B cell (primary cell): ENCODE data around the gene ATP11A. TPM values are rescaled to one million over a fixed set of nuclear protein-coding genes. Genes with fewer than 3 reads are reported as not detected.

Experiments used
- ATAC-seq: fragments of 200-7000 bp; cut with Tn5 transposase; one replicate; pipeline ENCODE4 v1.10.0; 2021; ENCODE audit warnings: low read depth, mild to moderate bottlenecking, moderate number of reproducible peaks, moderate library complexity
- CTCF ChIA-PET: fragments of 350-600 bp; sonication (Branson Sonifier 250); formaldehyde crosslinking; loops from one replicate; lab custom pipeline; 2021; ENCODE audit warnings: antibody characterized with exemption, inconsistent platforms; lab: Charles Lee
- POLR2A ChIA-PET: fragments of 350-600 bp; sonication (Branson Sonifier 250); formaldehyde crosslinking; loops from one replicate; lab custom pipeline; 2021; ENCODE audit warnings: antibody characterized with exemption; lab: Charles Lee
- DNase-seq: peaks from one replicate; pipeline ENCODE4 v3.0.0; 2013
- H2AFZ ChIP-seq: 2 replicates; pipeline ENCODE4 v1.6.1; 2012; ENCODE audit warnings: mild to moderate bottlenecking, low read depth, low read length; ENCODE audit not compliant: insufficient read depth, poor library complexity, severe bottlenecking
- H3K27ac ChIP-seq, 2 donors: 1 replicate in 1 of 2; 2 replicates in 1 of 2; pipeline ENCODE4 v1.5.1; 2012 to 2013; ENCODE audit warnings: low read length in 2 of 2, mild to moderate bottlenecking in 2 of 2, moderate library complexity in 1 of 2
- H3K27me3 ChIP-seq, 4 experiments: fragments of 200-600 bp in 1 of 4; sonication (generic) in 1 of 4; replicated peaks in 1 of 4; 1 replicate in 2 of 4; 2 replicates in 2 of 4; pipeline versions ENCODE4 v1.6.1 to v1.7.0; 2013 to 2016; ENCODE audit warnings: low read length in 3 of 4, mild to moderate bottlenecking in 2 of 4, mixed read lengths in 1 of 4, moderate library complexity in 1 of 4; ENCODE audit not compliant: insufficient read depth in 4 of 4, control insufficient read depth in 3 of 4; ENCODE audit errors: control extremely low read depth in 1 of 4
- H3K36me3 ChIP-seq, 2 experiments: replicated peaks in 1 of 2; 1 replicate in 1 of 2; 2 replicates in 1 of 2; pipeline versions ENCODE4 v1.6.1 to v1.7.1; 2013; ENCODE audit warnings: low read length in 1 of 2; ENCODE audit not compliant: insufficient read depth in 2 of 2, control insufficient read depth in 1 of 2; ENCODE audit errors: control extremely low read depth in 1 of 2, extremely low read depth in 1 of 2
- H3K4me1 ChIP-seq, 2 donors: fragments of 200-600 bp in 1 of 2; sonication (generic) in 1 of 2; 1 replicate in 1 of 2; 2 replicates in 1 of 2; pipeline versions ENCODE4 v1.5.1 to v1.6.1; 2013 to 2017; ENCODE audit warnings: low read length in 2 of 2; ENCODE audit not compliant: control insufficient read depth in 2 of 2, insufficient read depth in 2 of 2
- H3K4me2 ChIP-seq: replicated peaks from 2 replicates; pipeline ENCODE3; 2012; ENCODE audit warnings: mild to moderate bottlenecking, low read depth, low read length; ENCODE audit not compliant: poor library complexity, severe bottlenecking
- H3K4me3 ChIP-seq, 5 experiments: fragments of 200-600 bp in 1 of 5; sonication (generic) in 1 of 5; 1 replicate in 3 of 5; 2 replicates in 2 of 5; pipeline versions ENCODE4 v1.5.1 to v1.7.0; 2011 to 2016; ENCODE audit warnings: low read length in 4 of 5, mild to moderate bottlenecking in 4 of 5, low read depth in 2 of 5, control low read depth in 1 of 5, moderate library complexity in 1 of 5; ENCODE audit not compliant: insufficient read depth in 1 of 5; ENCODE audit errors: control extremely low read depth in 1 of 5, extremely low read depth in 1 of 5
- H3K79me2 ChIP-seq: fragments of 200-600 bp; sonication (generic); one replicate; pipeline ENCODE4 v1.6.0; 2016; ENCODE audit warnings: low read length; ENCODE audit not compliant: control insufficient read depth, insufficient read depth
- H3K9ac ChIP-seq: fragments of 200-600 bp; sonication (generic); 2 replicates; pipeline ENCODE4 v1.6.1; 2017; ENCODE audit warnings: mild to moderate bottlenecking, low read length, moderate library complexity
- H3K9me3 ChIP-seq, 3 donors: one replicate each; pipeline versions ENCODE4 v1.6.1 to v1.7.1; 2013; ENCODE audit warnings: low read length in 2 of 3; ENCODE audit not compliant: control insufficient read depth in 2 of 3, insufficient read depth in 1 of 3; ENCODE audit errors: control extremely low read depth in 1 of 3
- H4K20me1 ChIP-seq: 2 replicates; pipeline ENCODE4 v1.6.0; 2012; ENCODE audit warnings: mild to moderate bottlenecking, low read length; ENCODE audit not compliant: insufficient read depth, control insufficient read depth, poor library complexity, severe bottlenecking
- H3K27ac Mint-ChIP-seq: one replicate; pipeline ENCODE4 v1.8.0; 2021; ENCODE audit warnings: mixed read lengths
- H3K27me3 Mint-ChIP-seq: one replicate; pipeline ENCODE4 v1.8.0; 2021; ENCODE audit warnings: mixed read lengths
- H3K4me1 Mint-ChIP-seq: one replicate; pipeline ENCODE4 v1.8.0; 2021; ENCODE audit warnings: mixed read lengths
- H3K4me3 Mint-ChIP-seq: one replicate; pipeline ENCODE4 v1.8.0; 2021; ENCODE audit warnings: mixed read lengths
- H3K9me3 Mint-ChIP-seq: one replicate; pipeline ENCODE4 v1.8.0; 2022; ENCODE audit warnings: mixed read lengths; ENCODE audit not compliant: insufficient read depth
- EZH2 ChIP-seq: IDR thresholded peaks from 2 replicates; pipeline ENCODE4 v1.6.1; 2012; ENCODE audit warnings: borderline replicate concordance, low read depth, mild to moderate bottlenecking, moderate library complexity, low read length; ENCODE audit not compliant: insufficient read depth, poor library complexity, severe bottlenecking
- WGBS: methylation state at CpG from one replicate; pipeline ENCODE4 v1.1.5; 2013; ENCODE audit warnings: missing lambda C conversion rate; ENCODE audit not compliant: insufficient coverage; 5-methylcytosine and 5-hydroxymethylcytosine counted together
- intact Hi-C: fragments of 100-400 bp; cut with micrococcal nuclease; formaldehyde crosslinking; loops from one replicate; pipeline ENCODE4 v1.10.0; 2022
- polyA plus RNA-seq: library from polyadenylated mRNA; depleted of rRNA; stranded (reverse); fragments of >200 nt; gene quantifications from 2 replicates; pipeline ENCODE4 v1.2.3, GENCODE V29; 2012
- total RNA-seq, 2 donors: library from RNA; stranded (reverse); fragments of 120-200 nt in 1 of 2; gene quantifications; 1 replicate in 1 of 2; 2 replicates in 1 of 2; pipeline versions ENCODE4 v1.2.3 to v1.2.4, GENCODE V29; 2013 to 2022
- TF ChIP-seq, protein P1 (sequence below): fragments of 200-600 bp; IDR thresholded peaks from one replicate; pipeline ENCODE4 v1.8.0; 2022; ENCODE audit warnings: antibody characterized with exemption, mild to moderate bottlenecking

Gene ATP11A
- total and polyA plus RNA-seq, 2 donors (not counting 1 experiment from before 2014, with no cell fraction given) = 36.9 to 60.3 TPM

DNA sequence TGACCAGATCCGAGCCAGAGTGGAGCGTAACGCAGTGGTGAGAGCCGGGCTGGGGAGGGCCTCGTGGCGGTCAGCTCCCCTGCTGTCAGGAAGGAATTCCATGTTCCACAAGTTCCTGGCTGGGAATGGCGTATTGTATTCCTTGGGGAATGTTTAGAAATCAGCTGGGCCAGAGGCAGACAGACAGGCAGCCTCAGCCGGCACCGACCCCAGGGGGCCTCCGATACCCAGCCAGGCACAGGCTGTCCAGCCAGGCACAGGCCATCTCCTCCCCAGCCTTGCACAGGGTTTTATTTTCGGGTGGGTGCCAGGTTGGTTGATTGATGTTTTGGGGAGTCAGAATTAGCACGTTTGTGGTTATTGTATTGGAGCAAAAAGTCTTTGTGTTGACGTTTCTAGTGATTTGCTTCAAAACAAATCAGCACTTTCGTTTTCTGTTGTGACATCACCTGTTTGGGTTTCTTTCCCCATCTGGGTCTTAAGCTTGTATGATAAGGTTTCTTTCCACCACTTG, 152.6 kb downstream of the ATP11A start:
- Histone ChIP-seq H4K20me1 (no peaks in the 10 kb centered on the region), H3K36me3 (peaks cover 0 to 10% of the 10 kb centered on the region in 2 experiments), H3K4me2 (no peak overlapping the region), H3K9ac (no peak overlapping the region), H3K4me3 (no peak overlapping the region), H3K27me3 (no peaks in the 10 kb centered on the region), H3K4me1 (no peaks in the 10 kb centered on the region), H3K27ac (no peak overlapping the region), H3K79me2 (no peaks in the 10 kb centered on the region), H3K9me3 (peaks cover 0 to 14% (median 0%) of the 10 kb centered on the region in 3 donors), H2AFZ (no peak overlapping the region)
- H3K27ac Mint-ChIP-seq = no peak overlapping the region
- no peaks in the 10 kb centered on the region for H3K4me1 Mint-ChIP-seq
- ChIA-PET POLR2A (no interaction called here), CTCF (no interaction called here)
- H3K4me3 Mint-ChIP-seq = no peak overlapping the region
- ATAC-seq (no peak), DNase-seq (no peak)
- no peaks in the 10 kb centered on the region for H3K9me3 Mint-ChIP-seq
- 92% methylated on average over 12 of the region's 14 CpGs for WGBS
- intact Hi-C loops = no loop called here
- H3K27me3 Mint-ChIP-seq = no peaks in the 10 kb centered on the region
- TF ChIP-seq, protein P1, sequence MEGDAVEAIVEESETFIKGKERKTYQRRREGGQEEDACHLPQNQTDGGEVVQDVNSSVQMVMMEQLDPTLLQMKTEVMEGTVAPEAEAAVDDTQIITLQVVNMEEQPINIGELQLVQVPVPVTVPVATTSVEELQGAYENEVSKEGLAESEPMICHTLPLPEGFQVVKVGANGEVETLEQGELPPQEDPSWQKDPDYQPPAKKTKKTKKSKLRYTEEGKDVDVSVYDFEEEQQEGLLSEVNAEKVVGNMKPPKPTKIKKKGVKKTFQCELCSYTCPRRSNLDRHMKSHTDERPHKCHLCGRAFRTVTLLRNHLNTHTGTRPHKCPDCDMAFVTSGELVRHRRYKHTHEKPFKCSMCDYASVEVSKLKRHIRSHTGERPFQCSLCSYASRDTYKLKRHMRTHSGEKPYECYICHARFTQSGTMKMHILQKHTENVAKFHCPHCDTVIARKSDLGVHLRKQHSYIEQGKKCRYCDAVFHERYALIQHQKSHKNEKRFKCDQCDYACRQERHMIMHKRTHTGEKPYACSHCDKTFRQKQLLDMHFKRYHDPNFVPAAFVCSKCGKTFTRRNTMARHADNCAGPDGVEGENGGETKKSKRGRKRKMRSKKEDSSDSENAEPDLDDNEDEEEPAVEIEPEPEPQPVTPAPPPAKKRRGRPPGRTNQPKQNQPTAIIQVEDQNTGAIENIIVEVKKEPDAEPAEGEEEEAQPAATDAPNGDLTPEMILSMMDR = no peak
- no peak for TF ChIP-seq EZH2

DNA sequence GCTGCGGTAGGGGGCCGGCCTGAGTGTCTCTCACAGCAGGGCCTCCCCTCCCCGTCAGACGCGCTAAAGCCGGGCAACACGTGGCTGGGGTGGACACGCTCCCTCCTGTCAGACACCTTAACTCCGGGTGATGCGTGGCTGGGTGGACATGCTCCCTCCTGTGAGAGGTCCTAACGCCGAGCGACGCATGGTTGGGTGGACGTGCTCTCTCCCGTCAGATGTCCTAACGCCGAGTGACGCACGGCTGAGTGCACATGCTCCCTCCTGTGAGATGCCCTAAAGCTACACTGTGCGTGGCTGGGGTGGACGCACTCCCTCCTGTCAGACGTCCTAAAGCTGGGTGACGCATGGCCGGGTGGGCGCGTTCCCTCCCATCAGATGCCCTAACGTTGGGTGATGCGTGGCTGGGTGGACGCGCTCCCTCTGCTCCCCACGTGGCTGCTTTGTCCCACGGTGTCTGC, 153.1 kb downstream of the ATP11A start:
- POLR2A ChIA-PET = no interaction called here
- Histone ChIP-seq H3K79me2 (no peaks in the 10 kb centered on the region), H3K4me2 (no peak overlapping the region), H3K27ac (no peak overlapping the region), H3K9me3 (peaks cover 0 to 14% (median 0%) of the 10 kb centered on the region in 3 donors), H3K4me3 (no peak overlapping the region), H3K27me3 (no peaks in the 10 kb centered on the region), H3K4me1 (no peaks in the 10 kb centered on the region), H3K36me3 (peaks cover 0 to 10% of the 10 kb centered on the region in 2 experiments), H3K9ac (no peak overlapping the region), H4K20me1 (no peaks in the 10 kb centered on the region), H2AFZ (no peak overlapping the region)
- DNase-seq = no peak
- no peak for TF ChIP-seq EZH2
- TF ChIP-seq, protein P1 = no peak
- ATAC-seq = no peak
- Mint-ChIP-seq H3K4me1 (no peaks in the 10 kb centered on the region), H3K27ac (no peak overlapping the region), H3K9me3 (no peaks in the 10 kb centered on the region), H3K27me3 (no peaks in the 10 kb centered on the region), H3K4me3 (no peak overlapping the region)
- WGBS = 98% methylated on average over 33 of the region's 33 CpGs
- CTCF ChIA-PET = no interaction called here
- intact Hi-C loops = no loop called here
